IPS-NIHi11 (cell line): ENCODE data around the gene KLK7.

Experiments used
- DNase-seq: peaks from one replicate; pipeline ENCODE4 v3.0.0; 2012; ENCODE audit warnings: mixed read lengths, low spot score

The KLK7 gene

GRCh38 chr19:50983625-50984292 is at the start of gene KLK7:
KLK7 (minus strand) TSS chr19:50983917; CDS start chr19:50982399, 1,518 bp downstream.
- DNase-seq = peak; percentile 51

DNA sequence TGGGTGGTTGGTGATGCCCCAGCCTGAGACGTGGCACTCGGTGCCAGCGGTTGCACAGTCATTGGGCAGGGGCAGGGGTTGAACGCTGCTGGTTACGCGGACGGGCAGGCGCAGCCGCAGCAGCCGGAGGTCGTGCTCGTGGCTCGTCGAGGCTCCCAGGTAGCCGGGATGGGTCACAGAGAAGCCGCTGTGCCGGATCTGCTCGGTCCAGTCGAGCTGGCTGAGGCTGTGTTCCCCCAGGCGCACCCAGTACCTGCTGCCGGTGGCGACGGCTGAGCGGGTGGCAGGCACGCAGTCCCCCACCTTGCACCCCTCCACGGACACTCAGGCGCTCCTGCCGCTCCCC is 48.1 kb upstream of the KLK7 start:
- DNase-seq = no peak

DNA sequence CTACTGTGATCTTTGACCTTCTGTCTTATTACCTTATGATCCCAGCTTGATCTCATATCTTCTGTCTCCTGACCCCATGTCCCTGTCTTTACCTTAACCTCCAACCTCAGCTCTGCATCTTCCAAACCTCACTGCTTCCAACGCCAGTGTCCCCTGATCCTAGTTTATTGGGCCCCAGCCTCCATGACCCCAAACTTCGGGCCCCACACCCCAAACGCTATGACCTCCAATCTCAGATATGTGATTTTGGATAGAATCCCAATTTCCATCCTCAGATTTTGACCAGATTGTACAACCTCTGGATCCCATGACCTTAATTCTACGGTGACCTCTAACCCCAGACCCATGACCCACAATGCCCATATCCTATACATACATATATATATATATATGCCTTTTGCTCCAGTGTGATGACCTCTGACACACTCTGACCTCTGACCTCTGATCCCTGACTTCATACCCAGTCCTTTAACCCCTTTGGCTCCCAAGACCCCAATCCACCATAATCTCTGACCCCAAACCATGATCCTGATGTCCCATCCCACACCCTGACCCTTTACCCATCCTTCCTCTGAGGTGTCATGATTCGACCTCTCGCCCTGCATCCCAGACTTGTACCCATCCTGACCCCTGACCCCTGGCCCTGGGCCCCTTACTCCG is 47.6 kb upstream of the KLK7 start:
- DNase-seq = no peak

DNA sequence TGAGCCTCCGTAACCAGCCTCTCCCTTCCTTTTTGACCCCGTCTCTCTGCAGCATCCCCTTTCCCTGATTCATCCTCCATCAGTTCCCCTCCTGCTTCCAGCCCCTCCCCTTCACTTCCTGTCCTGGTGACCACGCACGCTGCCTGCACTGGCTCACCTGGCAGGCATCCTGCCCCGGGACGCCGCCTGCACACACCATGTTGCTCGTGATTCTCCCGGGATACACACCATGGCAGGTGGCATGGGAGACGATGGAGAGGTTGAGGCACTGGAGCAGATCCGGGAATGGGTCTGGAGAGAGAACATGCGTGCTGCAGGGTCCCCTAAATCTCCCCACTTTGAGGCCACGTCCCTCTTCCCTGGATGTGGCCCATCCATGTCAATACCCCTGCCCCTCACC is 46.9 kb upstream of the KLK7 start:
- no peak for DNase-seq

DNA sequence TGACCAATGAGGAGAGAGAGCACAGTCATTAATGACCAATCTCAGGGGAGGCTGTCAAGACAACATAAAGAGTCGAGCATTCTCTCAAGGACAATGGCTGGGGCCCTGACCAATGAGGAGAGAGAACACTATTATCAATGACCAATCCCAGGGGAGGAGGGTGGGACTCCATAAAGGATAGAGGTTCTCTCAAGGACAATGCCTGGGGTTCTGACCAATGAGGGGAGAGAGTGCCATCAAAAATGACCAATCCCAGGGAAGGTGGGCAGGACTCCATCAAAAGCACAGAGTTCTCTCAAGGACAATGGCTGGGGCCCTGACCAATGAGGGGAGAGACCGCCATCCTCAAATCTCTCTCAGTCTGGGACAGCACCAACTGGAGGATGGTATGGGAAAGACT is 46.0 kb upstream of the KLK7 start:
- no peak for DNase-seq

GRCh38 chr19:51027873-51028272 is 44.2 kb upstream of the KLK7 start:
- no peak for DNase-seq

- DNase-seq = no peak
These were observed 43.5 kb upstream of the KLK7 start for GRCh38 chr19:51027126-51027806.

DNA sequence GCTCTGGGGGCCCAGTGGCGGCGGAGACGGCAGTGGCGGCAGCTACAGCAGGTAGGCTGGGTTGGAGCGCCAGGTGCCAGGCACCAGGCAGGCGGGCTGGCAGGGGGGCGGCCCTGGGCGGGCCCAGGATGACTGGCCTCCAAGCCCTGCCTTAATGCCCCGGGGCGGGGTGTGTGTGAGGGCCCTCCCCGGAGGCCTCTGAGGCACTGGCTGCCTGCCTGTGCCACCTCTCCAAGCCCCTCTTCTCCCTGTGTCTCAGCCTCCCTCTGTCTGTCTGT is 42.8 kb upstream of the KLK7 start, which contains the start of gene KLK11:
Gene KLK11, minus strand, starts transcription at position 63 of the 278 bp plus-strand sequence. CDS start 985 bp downstream, outside the sequence.
- no peak for DNase-seq

- DNase-seq = no peak
These were observed 42.3 kb upstream of the KLK7 start for GRCh38 chr19:51025809-51026553.

GRCh38 chr19:51025401-51025800 is 41.7 kb upstream of the KLK7 start:
- no peak for DNase-seq

DNA sequence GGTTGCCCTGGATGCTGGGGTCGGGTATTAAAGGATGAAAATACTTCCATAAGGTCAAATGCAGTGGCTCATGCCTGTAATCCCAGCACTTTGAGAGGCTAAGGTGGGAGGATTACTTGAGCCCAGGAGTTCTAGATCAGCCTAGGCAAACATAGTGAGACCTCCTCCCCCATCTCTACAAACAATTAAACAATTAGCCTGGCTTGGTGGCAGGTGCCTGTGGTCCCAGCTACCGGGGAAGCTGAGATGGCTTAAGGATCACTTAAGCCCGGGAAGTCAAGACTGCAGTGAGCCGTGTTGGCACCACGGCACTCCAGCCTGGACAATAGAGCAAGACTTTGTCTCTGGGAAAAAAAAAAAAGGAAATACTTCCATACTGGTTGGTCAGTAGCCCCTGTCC is 41.2 kb upstream of the KLK7 start:
- no peak for DNase-seq

- no peak for DNase-seq
These were observed 40.2 kb upstream of the KLK7 start for GRCh38 chr19:51023946-51024345.

DNA sequence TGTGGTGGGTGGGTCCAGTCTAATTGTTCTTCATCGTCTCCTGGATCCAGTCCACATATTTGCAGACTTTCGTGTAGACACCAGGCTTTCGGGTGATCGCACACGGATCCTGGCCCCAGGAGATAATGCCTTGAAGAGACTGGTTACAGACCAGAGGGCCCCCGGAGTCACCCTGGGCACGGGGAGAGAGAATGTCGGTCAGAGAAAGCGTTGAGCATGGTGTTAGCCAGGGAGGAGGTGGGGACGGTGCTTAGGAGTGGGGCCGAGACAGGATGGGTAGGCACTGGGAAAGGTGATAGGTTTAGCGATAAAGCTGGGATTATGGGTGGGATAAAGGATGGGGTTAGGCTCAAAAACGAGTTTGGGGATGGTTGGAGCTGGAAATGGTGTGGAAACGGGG is 38.8 kb upstream of the KLK7 start:
- no peak for DNase-seq

GRCh38 chr19:51020988-51021651 is 37.4 kb upstream of the KLK7 start:
- DNase-seq = no peak

DNA sequence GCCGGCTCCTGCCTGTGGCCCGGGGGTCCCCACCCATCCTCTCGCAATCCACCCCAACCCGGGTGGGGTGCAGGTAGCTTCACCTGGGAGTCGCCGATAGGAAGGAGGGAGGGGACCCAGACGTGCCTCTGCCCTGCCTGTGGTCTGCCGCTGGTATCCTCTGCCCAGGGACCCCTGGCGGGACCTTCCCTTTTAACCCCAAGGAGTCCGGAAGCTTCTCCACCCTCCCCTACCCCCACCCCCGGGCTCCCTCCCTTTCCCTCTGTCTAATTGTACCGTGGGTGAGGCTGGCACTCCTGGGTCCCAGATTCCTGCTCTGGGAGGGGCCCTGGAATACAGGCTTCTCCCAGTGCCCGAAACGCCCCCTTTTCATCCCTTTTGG is 35.8 kb upstream of the KLK7 start, which contains the start of gene KLK10:
Gene KLK10, minus strand, starts transcription at position 166 of the 382 bp plus-strand sequence. CDS start 579 bp downstream, outside the sequence.
- DNase-seq = no peak

GRCh38 chr19:51018745-51019543 is 35.2 kb upstream of the KLK7 start:
- peak; percentile 61 for DNase-seq

DNA sequence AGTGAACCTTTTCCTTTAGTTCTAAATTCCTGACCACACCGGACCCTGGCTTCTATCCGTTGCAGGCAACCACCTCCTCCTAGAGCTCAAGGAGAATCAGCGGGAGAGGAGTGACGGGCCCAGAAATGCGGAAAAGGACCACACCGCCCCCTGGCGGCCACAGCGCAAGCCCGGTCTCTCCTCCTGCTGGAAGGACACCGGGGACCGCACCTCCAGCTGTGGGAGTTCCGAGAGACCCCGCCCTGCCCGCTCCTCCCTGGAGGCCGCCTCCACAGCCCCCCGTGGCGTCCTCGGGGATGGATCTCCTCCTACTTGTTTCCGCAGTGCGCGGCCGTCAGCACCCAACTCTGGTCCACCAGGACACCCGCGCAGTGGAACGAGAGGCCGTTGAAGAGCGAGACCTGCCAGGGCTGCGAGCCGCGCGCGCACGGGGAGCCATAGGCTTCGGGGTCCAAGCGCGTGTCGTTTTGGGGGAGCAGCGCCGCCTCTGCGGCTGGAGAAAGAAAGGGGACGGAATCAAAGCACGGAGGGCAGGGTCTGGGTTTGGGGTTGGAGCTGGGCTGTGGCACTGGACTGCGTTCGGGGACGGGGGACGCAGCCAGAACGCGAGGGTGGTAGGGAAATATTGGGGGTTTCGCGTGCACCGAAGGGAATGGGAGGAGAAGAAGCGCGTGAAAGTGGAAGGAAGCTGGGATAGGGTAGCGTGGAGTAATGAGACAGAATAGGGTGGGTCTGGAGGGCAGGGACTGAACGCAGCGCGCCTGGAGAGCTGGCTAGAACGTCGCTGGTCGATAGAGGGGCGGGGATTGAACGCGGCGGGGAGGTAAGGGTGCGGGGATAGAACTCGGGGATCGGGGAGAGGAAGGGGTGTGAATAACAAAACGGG is 33.3 kb upstream of the KLK7 start:
- DNase-seq = peak; percentile 94

- no peak for DNase-seq
These were observed 32.1 kb upstream of the KLK7 start for GRCh38 chr19:51015691-51016267.

GRCh38 chr19:51014242-51014641 is 30.5 kb upstream of the KLK7 start:
- DNase-seq = no peak

DNA sequence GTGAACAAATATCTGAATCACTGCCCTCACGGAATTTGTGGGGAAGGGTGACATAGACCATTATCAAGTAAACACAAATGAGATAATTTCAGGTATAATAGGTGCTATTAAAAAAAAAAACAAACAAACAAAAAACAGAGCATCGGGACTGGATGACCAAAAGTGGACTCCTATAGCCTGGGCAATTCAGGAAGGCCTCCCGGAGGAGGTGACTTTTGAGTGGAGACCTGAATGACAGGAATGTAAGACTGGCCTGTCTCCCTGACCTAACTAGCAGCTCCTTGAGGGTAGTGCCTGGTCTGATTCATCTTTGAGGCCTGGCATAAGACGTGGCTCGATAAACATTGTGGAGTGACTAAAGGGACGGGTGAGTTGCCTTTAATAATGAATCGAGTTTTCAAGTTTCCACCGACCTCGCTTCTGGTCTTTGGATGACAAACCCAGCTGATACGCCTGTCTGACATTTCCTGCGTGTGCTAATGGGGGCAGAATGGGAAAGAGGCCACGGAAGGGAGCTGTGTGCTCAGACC is 29.0 kb upstream of the KLK7 start:
- no peak for DNase-seq
